Upper lobe of right lung (tissue), 1 donor: ENCODE measurements around the gene ITM2B. TPM values are rescaled to one million over a fixed set of nuclear protein-coding genes. Genes with fewer than 3 reads are reported as not detected.

Experiments used
- ATAC-seq: fragments of 200-7000 bp; cut with Tn5 transposase; one replicate; pipeline ENCODE4 v1.9.1; 2020; ENCODE audit warnings: mild to moderate bottlenecking, moderate library complexity
- DNase-seq: peaks from one replicate; pipeline ENCODE4 v3.0.0-alpha.2; 2020
- H3K27ac ChIP-seq: fragments of 200-600 bp; one replicate; pipeline ENCODE4 v1.8.0; 2022
- H3K27me3 ChIP-seq: fragments of 200-600 bp; one replicate; pipeline ENCODE4 v1.8.0; 2022; ENCODE audit warnings: mild to moderate bottlenecking
- H3K36me3 ChIP-seq: fragments of 200-600 bp; one replicate; pipeline ENCODE4 v1.8.0; 2022
- H3K4me1 ChIP-seq: fragments of 200-600 bp; one replicate; pipeline ENCODE4 v1.8.0; 2022
- H3K4me3 ChIP-seq: fragments of 200-600 bp; one replicate; pipeline ENCODE4 v1.8.0; 2022; ENCODE audit warnings: mild to moderate bottlenecking
- H3K9me3 ChIP-seq: fragments of 200-600 bp; one replicate; pipeline ENCODE4 v1.8.0; 2022
- intact Hi-C: fragments of 100-400 bp; cut with DNase I; formaldehyde crosslinking; loops from one replicate; pipeline ENCODE4 v1.11.0; 2022
- total RNA-seq: library from RNA; stranded (reverse); fragmentation: NEBNext Ultra II Directional; extraction: Animal tissue kit (Norgen Biotek cat#: 25700); gene quantifications from one replicate; pipeline ENCODE4 v1.2.1, GENCODE V29; 2021
- TF ChIP-seq, protein P1 (sequence below): fragments of 200-600 bp; IDR thresholded peaks from one replicate; pipeline ENCODE4 v1.8.0; 2022; ENCODE audit warnings: antibody characterized with exemption
- donor health status: DM: no; HTN: yes; CAD: no; lungs with severe emphysema.

The ITM2B gene
- total RNA-seq, 1 donor from 2014 or later = 802 TPM

DNA sequence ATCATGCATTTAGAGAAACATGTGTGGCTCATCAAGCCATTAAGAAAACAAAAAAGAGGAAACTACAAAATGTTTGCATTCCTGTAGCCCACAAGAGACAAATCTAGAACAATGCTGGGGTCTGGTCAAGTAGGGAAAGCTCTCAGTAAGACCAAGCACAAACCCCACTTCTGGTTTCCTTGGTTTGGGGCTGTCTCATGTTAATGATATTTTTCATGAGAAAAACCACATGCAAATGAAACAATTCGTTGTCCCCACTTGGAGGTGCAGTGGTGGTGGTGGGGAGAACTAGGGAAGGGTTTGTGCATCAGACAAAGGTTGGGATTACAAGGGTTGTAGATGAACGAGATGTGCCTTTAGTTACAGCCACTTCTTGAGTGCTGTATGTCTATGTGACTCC is 63.5 kb downstream of the ITM2B start:
- no peak for ATAC-seq
- no peak for DNase-seq

DNA sequence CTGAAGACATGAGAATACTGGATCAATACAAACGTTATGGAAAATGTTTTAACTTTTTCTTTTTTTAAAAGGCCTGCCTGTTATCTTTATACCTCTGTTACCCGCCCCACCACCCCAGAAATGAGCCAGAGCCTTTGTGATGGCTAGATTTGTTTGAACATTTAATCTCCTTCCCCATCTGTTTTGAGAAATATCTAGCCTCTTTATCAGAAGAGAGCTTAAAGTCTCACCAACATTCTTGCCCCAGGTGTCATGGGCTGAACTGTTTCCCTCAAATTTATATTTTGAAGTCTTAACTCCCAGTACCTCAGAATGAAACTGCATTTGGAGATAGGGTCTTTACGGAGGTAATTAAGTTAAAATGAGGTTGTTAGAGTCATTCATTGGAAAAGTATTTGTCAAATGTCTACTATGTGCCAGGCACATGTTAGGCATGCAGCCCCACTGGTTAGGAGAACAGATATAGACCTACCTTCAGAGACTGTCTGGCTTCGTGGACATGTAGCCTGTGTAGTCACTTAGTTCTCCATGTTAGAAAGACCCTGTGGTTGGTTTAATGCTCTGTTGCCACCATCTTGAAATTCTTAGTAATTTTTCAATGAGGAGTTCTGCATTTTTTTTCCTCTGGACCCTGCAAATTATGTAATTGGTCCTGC is 64.3 kb downstream of the ITM2B start:
- Histone ChIP-seq H3K4me1 (no peaks in the 10 kb centered on the region), H3K27ac (no peak overlapping the region), H3K27me3 (no peaks in the 10 kb centered on the region), H3K4me3 (no peak overlapping the region), H3K9me3 (no peaks in the 10 kb centered on the region), H3K36me3 (no peaks in the 10 kb centered on the region)
- TF ChIP-seq, protein P1, sequence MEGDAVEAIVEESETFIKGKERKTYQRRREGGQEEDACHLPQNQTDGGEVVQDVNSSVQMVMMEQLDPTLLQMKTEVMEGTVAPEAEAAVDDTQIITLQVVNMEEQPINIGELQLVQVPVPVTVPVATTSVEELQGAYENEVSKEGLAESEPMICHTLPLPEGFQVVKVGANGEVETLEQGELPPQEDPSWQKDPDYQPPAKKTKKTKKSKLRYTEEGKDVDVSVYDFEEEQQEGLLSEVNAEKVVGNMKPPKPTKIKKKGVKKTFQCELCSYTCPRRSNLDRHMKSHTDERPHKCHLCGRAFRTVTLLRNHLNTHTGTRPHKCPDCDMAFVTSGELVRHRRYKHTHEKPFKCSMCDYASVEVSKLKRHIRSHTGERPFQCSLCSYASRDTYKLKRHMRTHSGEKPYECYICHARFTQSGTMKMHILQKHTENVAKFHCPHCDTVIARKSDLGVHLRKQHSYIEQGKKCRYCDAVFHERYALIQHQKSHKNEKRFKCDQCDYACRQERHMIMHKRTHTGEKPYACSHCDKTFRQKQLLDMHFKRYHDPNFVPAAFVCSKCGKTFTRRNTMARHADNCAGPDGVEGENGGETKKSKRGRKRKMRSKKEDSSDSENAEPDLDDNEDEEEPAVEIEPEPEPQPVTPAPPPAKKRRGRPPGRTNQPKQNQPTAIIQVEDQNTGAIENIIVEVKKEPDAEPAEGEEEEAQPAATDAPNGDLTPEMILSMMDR = no peak
- DNase-seq = no peak
- no peak for ATAC-seq
- intact Hi-C loops = no loop called here

More for the DNA sequence above, 63.5 kb downstream of the ITM2B start:
- H3K36me3 ChIP-seq = no peaks in the 10 kb centered on the region
- no peaks in the 10 kb centered on the region for H3K9me3 ChIP-seq
- no peaks in the 10 kb centered on the region for H3K4me1 ChIP-seq
- H3K4me3 ChIP-seq = no peak overlapping the region
- H3K27ac ChIP-seq = no peak overlapping the region
- TF ChIP-seq, protein P1 = no peak
- intact Hi-C loops = no loop called here
- no peaks in the 10 kb centered on the region for H3K27me3 ChIP-seq

DNA sequence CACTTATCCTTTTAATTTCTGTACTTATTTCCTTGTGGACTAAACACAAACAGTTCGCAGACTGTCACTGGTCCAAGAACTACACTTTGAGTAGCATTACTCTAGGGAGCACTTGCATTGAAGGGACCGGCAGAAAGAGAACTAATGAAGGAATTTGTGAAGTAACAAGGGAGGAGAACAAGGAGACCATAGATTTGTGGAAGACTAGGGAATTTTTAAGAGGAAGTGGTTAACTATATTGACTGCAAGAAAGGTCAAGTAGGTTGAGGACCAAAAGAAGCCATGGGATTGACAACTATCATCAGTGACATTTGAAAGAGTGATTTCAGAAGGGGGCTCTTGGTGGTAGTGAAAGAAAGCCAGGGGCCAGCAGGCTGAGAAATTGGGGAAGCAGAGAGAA is 66.6 kb downstream of the ITM2B start:
- intact Hi-C loops = no loop called here
- no peak for ATAC-seq
- TF ChIP-seq, protein P1 = no peak

DNA sequence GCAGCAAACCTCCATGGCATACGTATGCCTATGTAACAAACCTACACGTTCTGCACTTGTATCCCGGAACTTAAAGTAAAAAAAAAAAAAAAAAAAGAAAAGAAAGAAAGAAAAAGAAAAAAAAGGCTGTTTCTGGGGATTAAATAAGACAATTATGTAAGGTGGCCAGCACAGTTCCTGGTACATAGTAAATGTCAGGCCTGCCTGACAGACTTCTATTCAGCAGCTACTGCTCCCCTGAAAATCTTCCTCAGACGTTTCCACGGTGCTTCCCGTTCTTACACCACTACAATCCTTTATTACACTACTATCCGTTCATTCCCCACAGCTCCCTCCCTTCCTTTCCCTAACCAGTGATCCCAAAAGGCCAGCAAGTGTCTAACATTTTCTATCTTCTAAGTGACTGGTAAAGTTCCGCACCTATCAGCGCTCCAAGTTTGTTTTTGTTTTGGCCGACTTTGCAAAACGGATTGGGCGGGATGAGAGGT is 69.9 kb downstream of the ITM2B start:
- Histone ChIP-seq H3K4me3 (peak overlapping the region; percentile 79), H3K27ac (peak overlapping the region; percentile 99), H3K27me3 (no peaks in the 10 kb centered on the region), H3K4me1 (peaks cover 20% of the 10 kb centered on the region), H3K36me3 (peaks cover 8% of the 10 kb centered on the region), H3K9me3 (no peaks in the 10 kb centered on the region)
- intact Hi-C loops = no loop called here
- no peak for ATAC-seq
- TF ChIP-seq, protein P1 = no peak
- no peak for DNase-seq

More for the DNA sequence above, 66.6 kb downstream of the ITM2B start:
- Histone ChIP-seq H3K4me1 (no peaks in the 10 kb centered on the region), H3K36me3 (no peaks in the 10 kb centered on the region), H3K4me3 (no peak overlapping the region), H3K27me3 (no peaks in the 10 kb centered on the region), H3K27ac (no peak overlapping the region), H3K9me3 (no peaks in the 10 kb centered on the region)
- no peak for DNase-seq

DNA sequence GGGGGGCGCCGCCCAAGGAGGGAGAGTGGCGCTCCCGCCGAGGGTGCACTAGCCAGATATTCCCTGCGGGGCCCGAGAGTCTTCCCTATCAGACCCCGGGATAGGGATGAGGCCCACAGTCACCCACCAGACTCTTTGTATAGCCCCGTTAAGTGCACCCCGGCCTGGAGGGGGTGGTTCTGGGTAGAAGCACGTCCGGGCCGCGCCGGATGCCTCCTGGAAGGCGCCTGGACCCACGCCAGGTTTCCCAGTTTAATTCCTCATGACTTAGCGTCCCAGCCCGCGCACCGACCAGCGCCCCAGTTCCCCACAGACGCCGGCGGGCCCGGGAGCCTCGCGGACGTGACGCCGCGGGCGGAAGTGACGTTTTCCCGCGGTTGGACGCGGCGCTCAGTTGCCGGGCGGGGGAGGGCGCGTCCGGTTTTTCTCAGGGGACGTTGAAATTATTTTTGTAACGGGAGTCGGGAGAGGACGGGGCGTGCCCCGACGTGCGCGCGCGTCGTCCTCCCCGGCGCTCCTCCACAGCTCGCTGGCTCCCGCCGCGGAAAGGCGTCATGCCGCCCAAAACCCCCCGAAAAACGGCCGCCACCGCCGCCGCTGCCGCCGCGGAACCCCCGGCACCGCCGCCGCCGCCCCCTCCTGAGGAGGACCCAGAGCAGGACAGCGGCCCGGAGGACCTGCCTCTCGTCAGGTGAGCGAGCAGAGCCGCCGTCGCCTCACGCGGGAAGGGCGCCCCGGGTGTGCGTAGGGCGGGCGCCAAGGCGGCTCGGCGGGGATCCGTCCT is 70.5 kb downstream of the ITM2B start, which contains the start of gene RB1:
RB1 (plus strand) TSS at position 393 of the 784 bp plus-strand sequence; CDS start at position 555, 162 bp downstream.
- peaks cover 20% of the 10 kb centered on the region for H3K4me1 ChIP-seq
- H3K9me3 ChIP-seq = no peaks in the 10 kb centered on the region
- intact Hi-C loops = no loop called here
- H3K27me3 ChIP-seq = no peaks in the 10 kb centered on the region
- TF ChIP-seq, protein P1 = no peak
- H3K36me3 ChIP-seq = peaks cover 14% of the 10 kb centered on the region
- DNase-seq = peak; percentile 97
- H3K27ac ChIP-seq = peak within 1 kb of the TSS; percentile 99
- peak; percentile 97 for ATAC-seq
- H3K4me3 ChIP-seq = peak within 1 kb of the TSS; percentile 79
